ENCODE results near the gene TMEM82.

GRCh38 chr1:15735304-15736037 is 6.8 kb upstream of the TMEM82 start:
- no peak for TF ChIP-seq ZNF274 (IDR thresholded peaks at IDR 0.05; ENCODE audit: low read depth, low read length)
- no peak for TF ChIP-seq YY1 (IDR thresholded peaks at IDR 0.05; ENCODE audit: insufficient read depth, insufficient read length)

All from NT2/D1 (cell line).